WTC11 (cell line): Measurements from ENCODE around the gene SDS.

Experiments
- ARID4B ChIP-seq: sonication (generic); formaldehyde crosslinking; IDR thresholded peaks from 2 replicates; pipeline ENCODE4 v1.8.0; 2023; ENCODE audit warnings: missing genetic modification reagents, mild to moderate bottlenecking, borderline replicate concordance
- ATF1 ChIP-seq: sonication (generic); formaldehyde crosslinking; IDR thresholded peaks from 2 replicates; pipeline ENCODE4 v1.8.1; 2023; ENCODE audit warnings: mild to moderate bottlenecking, moderate library complexity, missing genetic modification reagents
- CTCF ChIP-seq: fragments of 200-600 bp; IDR thresholded peaks from 2 replicates; pipeline ENCODE4 v1.8.0; 2022; ENCODE audit warnings: antibody characterized with exemption
- E2F1 ChIP-seq: sonication (generic); formaldehyde crosslinking; IDR thresholded peaks from 2 replicates; pipeline ENCODE4 v1.8.0; 2022; ENCODE audit warnings: mild to moderate bottlenecking, missing genetic modification reagents
- FOXJ3 ChIP-seq: sonication (generic); formaldehyde crosslinking; IDR thresholded peaks from 2 replicates; pipeline ENCODE4 v1.9.0; 2021; ENCODE audit warnings: missing genetic modification reagents, mild to moderate bottlenecking, borderline replicate concordance
- NFATC4 ChIP-seq: fragments of 250-450 bp; sonication (Bioruptor Pico); IDR thresholded peaks from 2 replicates; pipeline ENCODE4 v1.9.0; 2021; ENCODE audit warnings: mild to moderate bottlenecking
- PRDM15 ChIP-seq: sonication (generic); formaldehyde crosslinking; IDR thresholded peaks from 2 replicates; pipeline ENCODE4 v1.8.0; 2022; ENCODE audit warnings: missing genetic modification reagents
- ZBTB21 ChIP-seq: sonication (generic); formaldehyde crosslinking; IDR thresholded peaks from 2 replicates; pipeline ENCODE4 v1.8.1; 2023; ENCODE audit warnings: mild to moderate bottlenecking, missing genetic modification reagents, borderline replicate concordance
- ZNF138 ChIP-seq: sonication (generic); formaldehyde crosslinking; conservative IDR thresholded peaks from 2 replicates; pipeline ENCODE4 v1.8.1; 2022; ENCODE audit warnings: mild to moderate bottlenecking, moderate library complexity, missing genetic modification reagents
- ZNF281 ChIP-seq: sonication (generic); formaldehyde crosslinking; IDR thresholded peaks from 2 replicates; pipeline ENCODE4 v1.8.0; 2023; ENCODE audit warnings: mild to moderate bottlenecking, missing genetic modification reagents
- TF ChIP-seq, protein P1 (sequence below): sonication (generic); formaldehyde crosslinking; conservative IDR thresholded peaks from 2 replicates; pipeline ENCODE4 v1.8.1; 2022; ENCODE audit warnings: mild to moderate bottlenecking, missing genetic modification reagents
- TF ChIP-seq, protein P2 (sequence below): sonication (generic); formaldehyde crosslinking; IDR thresholded peaks from 2 replicates; pipeline ENCODE4 v1.8.0; 2022; ENCODE audit warnings: mild to moderate bottlenecking, missing genetic modification reagents

DNA sequence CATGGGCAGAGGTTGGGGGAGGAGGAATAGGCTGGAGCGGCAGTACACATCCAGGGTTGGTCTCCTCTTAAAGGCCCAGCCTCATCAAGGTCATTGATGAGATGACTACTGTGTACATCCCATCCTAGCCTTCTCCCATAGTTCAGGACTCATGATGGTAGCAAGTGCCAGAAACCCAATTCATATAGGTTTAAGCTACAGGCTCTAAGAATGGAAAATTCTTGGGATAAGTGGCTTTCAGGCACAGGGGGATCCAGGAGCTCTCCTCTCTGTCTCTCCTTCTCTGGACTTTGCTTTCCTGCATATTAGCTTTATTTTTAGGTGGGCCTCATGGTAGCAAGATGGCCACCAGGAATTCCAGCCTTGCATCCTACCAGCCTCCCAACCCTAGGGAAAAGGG, 24.8 kb upstream of the SDS start:
- TF ChIP-seq CTCF (no peak), FOXJ3 (CRISPR knock-in tag) (no peak), NFATC4 (CRISPR knock-in tag) (no peak), ARID4B (no peak), ZBTB21 (CRISPR knock-in tag) (no peak), ZNF281 (CRISPR knock-in tag) (no peak), ZNF138 (CRISPR knock-in tag) (no peak), PRDM15 (CRISPR knock-in tag) (no peak), ATF1 (CRISPR knock-in tag) (no peak), E2F1 (CRISPR knock-in tag) (no peak)
- TF ChIP-seq, protein P1, sequence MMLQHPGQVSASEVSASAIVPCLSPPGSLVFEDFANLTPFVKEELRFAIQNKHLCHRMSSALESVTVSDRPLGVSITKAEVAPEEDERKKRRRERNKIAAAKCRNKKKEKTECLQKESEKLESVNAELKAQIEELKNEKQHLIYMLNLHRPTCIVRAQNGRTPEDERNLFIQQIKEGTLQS (CRISPR knock-in tag), result no peak
- TF ChIP-seq, protein P2, sequence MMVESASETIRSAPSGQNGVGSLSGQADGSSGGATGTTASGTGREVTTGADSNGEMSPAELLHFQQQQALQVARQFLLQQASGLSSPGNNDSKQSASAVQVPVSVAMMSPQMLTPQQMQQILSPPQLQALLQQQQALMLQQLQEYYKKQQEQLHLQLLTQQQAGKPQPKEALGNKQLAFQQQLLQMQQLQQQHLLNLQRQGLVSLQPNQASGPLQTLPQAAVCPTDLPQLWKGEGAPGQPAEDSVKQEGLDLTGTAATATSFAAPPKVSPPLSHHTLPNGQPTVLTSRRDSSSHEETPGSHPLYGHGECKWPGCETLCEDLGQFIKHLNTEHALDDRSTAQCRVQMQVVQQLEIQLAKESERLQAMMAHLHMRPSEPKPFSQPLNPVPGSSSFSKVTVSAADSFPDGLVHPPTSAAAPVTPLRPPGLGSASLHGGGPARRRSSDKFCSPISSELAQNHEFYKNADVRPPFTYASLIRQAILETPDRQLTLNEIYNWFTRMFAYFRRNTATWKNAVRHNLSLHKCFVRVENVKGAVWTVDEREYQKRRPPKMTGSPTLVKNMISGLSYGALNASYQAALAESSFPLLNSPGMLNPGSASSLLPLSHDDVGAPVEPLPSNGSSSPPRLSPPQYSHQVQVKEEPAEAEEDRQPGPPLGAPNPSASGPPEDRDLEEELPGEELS (CRISPR knock-in tag), result no peak
